T-helper 1 cell treated with Interleukin-12 subunit alpha and Interleukin-12 subunit beta and Interleukin-4 antibody, amounts not matched to agents 30 ng/mL and 1 ng/mL, for 36 hours (primary cell): ENCODE results near the gene BTRC. TPM values are rescaled to one million over a fixed set of nuclear protein-coding genes. Genes with fewer than 3 reads are reported as not detected.
"Not testable (repeated sequence)": the region's sequence is repeated elsewhere in the genome, so short reads cannot be mapped to it uniquely, and the experiment has no call there.

Experiments used
- intact Hi-C: fragments of 100-400 bp; cut with micrococcal nuclease; formaldehyde crosslinking; loops from one replicate; pipeline ENCODE4 v1.15.1; 2024
- total RNA-seq: library from RNA; stranded (reverse); gene quantifications from 2 replicates; pipeline ENCODE4 v1.2.3, GENCODE V29; 2022

BTRC gene
- total RNA-seq, 1 donor from 2014 or later: 14.8 TPM

DNA sequence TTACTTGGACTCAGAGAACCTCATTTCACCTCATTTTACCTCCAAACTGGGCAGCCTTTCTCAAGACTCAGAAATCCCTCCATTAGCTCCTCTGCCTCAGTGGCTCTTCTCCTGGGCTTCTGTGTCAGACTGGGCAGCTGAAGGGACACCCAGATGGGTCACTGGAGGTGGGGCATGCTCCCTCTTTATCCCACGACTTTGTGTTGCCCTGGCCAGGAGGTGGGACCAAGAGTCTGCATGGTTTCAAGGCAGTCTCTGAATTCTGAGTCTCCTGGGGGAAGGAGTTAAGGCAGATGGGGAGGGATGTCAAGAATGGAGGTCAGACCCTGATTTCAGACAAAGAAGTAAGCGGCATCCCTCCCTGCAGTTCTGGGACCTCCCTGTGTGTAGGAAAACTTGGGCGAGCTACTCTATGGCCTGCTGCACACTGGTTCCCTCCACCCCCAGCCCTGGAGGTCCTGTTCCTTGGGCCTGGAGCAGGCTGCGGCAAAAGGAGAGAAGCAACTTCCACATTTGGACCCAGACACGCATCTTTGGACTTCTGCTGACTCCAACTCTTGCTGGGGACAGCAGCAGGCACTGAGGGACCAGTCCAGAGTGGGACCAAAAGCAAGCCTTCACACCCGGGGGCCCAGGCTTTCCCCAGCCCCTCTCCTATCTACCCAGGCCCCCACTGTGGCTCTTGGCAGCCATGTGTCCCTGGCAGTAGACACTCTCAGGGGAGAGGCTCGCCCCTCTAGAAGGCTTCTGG is 223.3 kb downstream of the BTRC start:
- intact Hi-C loops: no loop called here

DNA sequence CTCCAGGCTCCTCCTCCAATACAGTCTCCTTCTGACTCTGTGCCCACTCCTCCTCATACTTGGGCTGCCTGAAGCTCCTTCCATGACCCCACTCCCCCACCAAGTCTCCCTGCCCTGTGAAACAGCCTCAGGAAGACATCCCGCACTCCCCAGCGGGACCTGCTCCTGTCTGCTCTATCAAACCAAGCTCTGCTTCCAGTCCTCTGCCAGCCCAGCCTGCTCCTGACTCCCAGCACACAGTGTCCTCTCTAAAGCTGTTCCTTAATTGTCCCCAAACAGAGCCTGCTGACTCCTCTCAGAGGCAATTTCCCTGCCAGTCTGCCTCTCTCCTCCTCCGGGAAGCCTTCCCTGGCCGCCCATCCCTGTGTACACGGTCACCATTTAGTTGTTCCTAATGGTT is 224.2 kb downstream of the BTRC start:
- intact Hi-C loops: no loop called here

DNA sequence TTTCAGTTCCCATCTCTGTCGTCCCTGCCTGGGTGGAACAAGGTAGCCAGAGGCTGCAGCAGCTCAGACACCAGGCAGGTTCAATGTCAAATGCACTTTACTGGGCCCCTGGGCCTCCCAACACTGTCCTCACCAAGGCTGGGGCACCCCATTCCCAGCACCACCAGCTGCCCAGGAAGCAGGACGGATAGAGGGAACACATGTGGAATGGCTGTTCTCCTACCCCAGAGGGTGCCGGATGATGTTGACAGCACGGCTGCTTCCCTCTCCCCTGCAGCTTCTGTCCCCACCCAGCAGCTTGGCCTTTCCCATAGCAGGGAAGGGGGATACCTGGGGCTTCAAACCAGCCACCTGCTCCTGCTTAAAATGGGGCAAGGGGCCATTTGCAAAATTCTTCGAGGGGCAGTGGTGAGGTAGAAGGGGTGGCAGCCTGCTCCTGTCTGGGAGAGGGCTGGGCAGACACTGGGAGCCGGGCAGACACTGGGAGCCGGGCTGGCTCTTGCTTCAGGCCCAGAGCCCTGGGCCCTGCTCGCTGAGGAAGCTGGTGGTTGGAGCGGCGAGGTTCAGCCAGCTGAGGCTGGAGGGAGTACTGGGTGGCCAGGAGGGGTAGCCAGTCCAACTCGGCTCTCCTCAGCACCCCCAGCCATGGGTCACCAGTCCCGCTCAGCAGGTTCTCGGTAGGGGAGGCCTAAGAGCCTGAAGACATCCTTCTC is 225.0 kb downstream of the BTRC start:
- intact Hi-C loops: no loop called here

DNA sequence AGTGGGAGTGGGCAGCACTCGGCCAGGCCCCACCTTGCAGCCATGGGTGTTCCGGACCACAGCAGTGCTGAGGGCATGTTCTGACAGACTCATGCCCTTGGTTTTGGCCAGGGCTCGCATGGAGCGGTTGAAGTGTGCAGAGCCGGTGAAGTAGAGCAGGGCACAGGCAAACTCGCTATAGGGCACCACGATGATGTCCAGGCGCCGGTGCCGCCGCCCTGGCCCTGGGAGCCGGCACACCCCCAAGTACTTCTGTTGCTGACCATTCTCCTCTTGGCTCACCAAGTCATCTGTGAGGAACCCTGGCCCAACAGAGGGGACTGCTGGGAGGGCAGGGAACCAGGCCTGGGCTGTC is 225.5 kb downstream of the BTRC start:
- intact Hi-C loops: no loop called here

DNA sequence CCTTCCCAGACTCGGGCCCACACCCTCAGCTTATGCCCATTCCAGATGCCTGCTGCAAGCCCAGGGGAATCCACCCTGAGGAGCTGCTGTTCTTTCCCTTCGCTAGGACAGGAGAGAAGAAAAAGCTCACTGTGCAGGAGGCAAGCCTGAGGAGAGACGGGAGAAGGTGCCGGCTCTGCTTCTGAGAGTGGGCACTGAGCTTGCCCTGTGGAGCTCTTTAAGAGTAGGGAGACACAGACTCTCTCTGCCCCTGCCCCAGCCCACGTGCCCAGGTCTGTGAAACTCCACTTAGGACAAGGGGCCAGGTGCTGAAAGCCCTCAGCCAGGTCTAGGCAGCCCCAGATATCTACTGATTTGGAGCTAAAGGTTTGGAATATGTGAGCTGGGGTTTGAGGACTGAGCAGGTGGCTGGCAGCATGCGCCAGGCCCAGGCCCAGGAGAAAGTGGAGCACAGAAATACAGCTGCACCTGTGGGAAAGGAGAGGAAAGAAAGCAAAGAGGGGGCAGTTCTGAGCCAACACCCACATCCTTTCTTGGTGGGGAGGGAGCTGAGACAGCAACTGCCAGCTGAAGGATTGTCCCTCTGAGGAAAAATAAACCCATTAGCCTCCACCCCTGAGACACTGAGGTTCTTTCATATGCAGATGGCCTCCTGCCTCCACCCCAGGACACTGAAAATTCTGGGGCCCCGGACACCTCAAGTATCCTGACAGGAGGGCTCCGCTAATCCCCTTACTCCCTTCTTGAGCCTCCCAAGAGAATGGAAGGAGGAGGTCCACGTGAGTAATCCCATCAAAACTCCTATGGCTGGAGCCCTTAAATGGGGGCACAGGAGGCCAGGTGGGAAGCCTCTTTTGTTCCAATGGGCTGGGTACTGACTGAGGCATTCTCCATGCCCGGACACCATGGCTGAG is 226.8 kb downstream of the BTRC start:
- intact Hi-C loops: no loop called here

DNA sequence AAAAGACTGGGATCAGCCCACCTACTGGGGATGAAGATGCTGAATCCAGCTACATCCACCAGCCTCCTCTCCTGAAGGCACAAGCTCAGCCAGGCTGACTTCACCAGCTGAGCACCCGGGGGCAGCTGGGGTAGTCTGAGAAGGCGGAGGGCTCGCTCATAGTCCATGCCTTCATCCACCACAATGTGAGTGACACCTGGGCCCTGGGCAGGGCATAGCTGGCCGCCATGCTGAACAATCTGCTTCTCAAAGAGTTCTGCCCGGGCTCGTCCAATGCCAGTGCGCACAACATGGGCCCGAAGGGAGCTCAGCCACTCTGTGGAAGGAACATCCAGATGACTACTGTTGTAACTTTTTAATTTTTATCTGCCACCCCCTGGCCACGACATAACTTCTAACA is 231.9 kb downstream of the BTRC start:
- intact Hi-C loops: no loop called here

DNA sequence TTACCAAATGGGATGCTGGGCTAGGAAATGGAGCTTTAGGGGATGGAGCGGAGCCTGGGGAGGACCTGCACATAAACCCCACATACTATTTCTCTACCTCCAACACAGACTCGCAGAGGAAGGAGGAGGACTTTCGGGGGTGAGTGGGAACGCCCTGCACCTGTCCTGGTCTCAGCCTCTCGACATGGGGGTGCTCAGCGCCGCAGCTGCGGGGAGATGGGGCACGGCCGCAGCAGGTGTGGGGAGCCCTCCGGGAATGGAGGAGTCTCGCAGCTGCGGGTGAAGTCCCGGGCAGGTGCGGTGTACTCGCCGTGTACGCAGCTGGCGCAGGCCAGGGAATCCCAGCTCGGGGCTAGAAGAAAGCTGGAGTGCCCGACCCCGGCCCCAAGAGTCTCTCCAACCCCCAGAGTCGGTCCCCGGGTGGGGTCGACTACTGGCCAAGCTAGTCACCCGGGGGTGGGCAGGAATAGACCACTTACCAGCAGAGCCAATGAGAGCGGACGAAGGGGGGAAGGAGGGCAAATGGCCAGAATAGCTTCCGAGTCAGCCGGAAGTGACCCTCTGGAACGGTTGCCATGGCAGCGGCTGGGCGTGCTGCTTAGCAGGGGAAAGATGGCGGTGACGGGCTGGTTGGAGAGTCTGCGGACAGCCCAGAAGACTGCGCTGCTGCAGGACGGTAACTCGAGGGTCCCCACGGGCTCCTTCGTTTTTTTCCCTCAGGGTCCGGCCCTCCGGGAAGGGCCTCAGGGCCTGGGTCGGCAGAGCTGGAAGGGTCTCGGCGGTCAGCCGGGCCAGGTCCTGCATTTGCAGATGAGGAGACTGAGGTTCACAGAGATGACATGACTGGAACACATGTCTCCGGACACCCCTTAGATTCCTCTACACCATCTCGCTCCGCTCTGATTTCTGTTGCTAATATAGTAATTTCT is 234.0 kb downstream of the BTRC start, which contains the start of the genes DPCD and POLL:
DPCD (plus strand) TSS at position 597 of the 929 bp plus-strand sequence; CDS start at position 613, 16 bp downstream.
POLL (minus strand) TSS at position 533 of the 929 bp plus-strand sequence. CDS start 897 bp downstream, outside the sequence.
- intact Hi-C loops: loop anchor here (1.0 kb wide), 5 partner anchors 18 to 527 kb away; partner anchors contain the start of genes ARMH3, KAZALD1 and NPM3

DNA sequence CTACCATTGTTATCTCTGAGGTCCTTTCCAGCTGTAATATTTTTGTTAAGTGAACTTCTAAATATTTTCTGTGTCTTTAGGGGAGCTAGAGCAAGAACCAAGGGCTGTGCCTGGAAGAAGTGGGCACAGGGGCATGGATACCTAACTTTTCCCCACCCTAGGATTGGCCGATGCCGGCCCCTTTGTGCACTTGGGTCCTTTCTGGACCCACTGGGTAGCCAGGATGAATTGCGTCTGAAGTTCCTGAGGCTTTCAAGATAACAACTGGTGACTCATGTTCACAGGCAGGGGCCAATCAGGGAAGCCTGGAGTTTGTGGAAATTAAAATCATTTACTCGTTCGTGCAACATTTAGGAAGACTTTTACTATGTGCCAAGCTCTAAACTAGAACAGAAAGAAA is 234.9 kb downstream of the BTRC start:
- intact Hi-C loops: loop anchor here (1.0 kb wide), 5 partner anchors 19 to 528 kb away; partner anchors contain the start of genes ARMH3, KAZALD1 and NPM3

DNA sequence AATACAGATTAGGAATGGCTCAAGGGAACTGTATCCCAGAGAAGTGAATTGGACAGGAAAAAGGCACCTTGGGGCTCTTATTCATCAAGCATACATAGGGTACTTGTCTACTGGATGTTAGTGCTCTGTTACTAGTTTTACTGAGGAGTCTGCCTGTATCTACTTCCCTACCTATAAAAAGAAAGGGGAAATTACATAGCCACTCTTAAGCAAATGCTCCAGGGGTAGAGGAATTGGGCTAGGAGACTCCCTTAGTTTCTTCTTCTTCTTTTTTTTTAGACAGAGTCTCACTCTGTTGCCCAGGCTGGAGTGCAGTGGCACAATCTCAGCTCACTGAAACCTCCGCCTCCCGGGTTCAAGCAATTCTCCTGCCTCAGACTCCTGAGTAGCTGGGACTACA is 239.4 kb downstream of the BTRC start:
- intact Hi-C loops: not testable (repeated sequence)

DNA sequence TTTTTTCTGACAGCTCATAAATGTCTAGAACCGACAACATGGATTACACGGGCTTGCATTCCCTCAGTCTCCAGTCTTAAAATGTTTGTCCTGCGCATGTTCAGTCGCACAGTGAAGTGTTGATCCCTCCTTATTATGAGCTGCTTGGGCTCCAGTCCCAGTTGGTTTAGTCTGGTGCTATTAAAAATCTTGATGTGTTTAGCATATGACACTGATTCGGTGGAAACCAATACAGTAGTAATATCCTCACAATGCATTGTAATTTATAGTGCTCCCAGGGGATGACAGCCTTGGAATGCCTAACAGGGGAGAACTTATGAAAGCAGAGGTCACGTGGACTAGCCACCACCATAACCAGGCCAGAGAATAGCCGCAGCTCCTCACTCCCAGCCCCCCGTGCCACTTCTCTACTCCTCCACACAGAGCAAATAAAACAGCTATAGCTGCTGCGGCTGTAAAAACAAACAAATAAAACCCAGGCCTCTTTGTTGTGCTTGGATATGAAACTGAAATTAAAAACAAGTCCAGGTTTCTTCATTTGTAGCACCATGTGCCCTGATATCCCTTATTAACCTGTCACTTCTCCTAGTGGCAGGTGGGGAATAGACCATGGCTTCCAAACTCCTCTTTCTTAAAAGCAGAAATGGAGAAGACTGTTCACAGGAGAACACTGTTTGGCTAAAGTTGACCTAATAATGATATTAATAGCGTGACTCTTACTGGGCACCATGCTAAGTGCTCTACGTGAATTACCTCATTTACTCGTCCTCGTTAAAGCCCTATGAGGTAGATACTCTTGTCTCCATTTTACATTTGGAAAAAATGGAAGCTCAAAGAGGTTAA is 241.8 kb downstream of the BTRC start:
- intact Hi-C loops: no loop called here

DNA sequence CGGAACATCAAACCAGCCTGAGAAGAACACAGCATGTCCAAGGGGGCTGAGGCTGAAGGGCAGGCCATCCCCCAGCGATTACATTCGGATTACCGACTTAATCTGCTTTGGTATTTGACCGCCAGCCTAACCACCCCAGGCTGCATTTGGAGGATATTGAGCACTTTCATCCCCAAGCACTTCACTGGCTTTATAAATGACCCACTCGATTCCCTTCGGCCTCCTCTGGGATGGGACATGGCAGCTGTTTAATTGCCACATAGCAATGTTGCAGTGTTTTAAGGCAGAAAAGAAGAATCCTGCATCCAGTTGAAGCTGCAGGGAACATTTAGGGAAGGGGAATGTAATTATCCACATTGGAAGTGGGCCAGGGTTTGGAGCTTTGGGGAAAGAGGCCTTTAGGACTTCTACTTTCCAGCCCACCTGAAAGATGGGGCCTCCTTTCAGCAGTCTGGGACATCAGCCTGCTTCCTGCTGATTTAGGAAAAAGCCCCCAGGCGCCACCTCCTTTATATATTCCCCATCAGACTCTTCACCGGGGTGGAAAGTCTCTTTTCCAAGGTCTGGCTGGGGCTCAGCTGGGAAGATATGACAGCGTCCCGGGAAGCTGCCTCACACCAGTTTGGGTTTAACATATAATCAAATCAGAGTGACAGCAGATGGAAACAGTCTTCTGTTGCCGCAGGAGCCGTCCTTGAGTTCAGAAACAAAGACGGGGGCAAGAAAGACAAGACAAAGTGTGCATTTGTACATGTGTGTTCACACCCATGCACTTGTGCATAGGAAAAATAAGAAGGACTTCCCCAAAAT is 243.3 kb downstream of the BTRC start:
- intact Hi-C loops: no loop called here

DNA sequence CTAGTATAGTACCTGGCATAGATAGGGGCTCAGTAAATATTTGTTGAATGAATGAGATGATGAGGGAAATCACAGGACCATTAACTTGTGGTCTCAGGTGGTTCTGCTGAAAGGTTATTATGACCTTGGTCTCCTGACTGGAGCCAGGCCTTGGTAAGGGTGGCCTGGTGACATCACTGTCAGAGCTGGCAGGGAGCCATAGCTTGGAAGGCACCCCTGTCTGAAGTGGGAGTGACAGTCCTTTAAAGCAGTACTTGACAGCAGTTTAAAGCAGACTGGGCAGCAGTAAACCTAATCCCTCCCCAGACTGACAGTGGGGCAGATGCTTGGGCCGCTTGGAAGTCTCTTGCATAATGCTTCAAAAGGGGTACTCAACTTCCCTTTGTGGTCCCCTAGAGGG is 247.6 kb downstream of the BTRC start:
- intact Hi-C loops: loop anchor here (5.0 kb wide), 1 partner anchor 91 kb away; no protein-coding TSS in a partner anchor

DNA sequence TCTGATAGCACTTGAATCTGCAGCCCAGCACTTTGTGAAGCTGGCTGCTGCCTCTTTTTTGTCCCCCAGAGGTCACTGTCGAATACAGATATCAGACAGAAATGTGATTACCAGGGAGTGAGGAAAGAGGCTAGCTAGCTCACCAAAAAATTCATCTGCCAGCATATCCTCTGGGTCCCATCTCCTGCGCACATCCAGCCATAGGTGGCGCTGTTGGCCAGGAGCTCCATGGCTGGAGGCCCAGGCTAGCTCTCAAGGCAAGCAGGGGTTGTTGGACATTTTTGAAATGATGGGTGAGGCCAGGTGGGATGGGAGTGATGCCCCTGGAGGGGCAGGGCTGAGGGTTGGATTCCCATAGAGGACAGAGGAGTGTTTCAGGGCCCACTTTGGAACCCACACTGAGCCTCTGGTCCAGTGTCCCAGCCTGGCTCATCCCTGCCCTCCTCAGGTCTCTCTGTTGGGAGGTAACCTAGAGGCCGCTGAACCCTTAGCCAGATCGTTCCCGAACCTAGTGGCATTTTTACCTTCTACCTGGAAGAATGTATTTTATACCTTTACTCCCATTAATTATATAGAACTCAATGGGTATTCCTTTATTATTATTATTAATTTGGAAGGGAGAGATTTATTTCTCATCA is 248.9 kb downstream of the BTRC start:
- intact Hi-C loops: loop anchor here (1.0 to 5.0 kb wide), 3 partner anchors 89 to 178 kb away; no protein-coding TSS in a partner anchor

Other genes with a start within 250 kb of the BTRC start
- gene TLX1, start 222.9 kb upstream of the BTRC start, total RNA-seq: not detected in 2 replicates
- gene LBX1, start 124.7 kb upstream of the BTRC start, total RNA-seq: not detected in 2 replicates
- gene POLL, start 234.1 kb downstream of the BTRC start, total RNA-seq: 33.6 and 35.4 TPM in 2 replicates
- 2.4 and 3.0 TPM in 2 replicates for gene DPCD, start 234.2 kb downstream of the BTRC start, total RNA-seq